Adrenal gland (tissue), 5 donors: ENCODE data around the gene AGAP6.
"Not testable (repeated sequence)": the region's sequence is repeated elsewhere in the genome, so short reads cannot be mapped to it uniquely, and the experiment has no call there.

Experiments used
- POLR2A ChIP-seq, 2 donors: fragments of 450-650 bp; IDR thresholded peaks; one replicate each; pipeline ENCODE4 v1.6.1; 2017; ENCODE audit warnings: antibody characterized with exemption in 2 of 2, mild to moderate bottlenecking in 2 of 2, moderate library complexity in 1 of 2
- TF ChIP-seq, protein P1 (sequence below), 6 experiments: fragments of 450-650 bp in 4 of 6; fragments of 200-600 bp in 2 of 6; sonication (generic) in 1 of 6; IDR thresholded peaks; 1 replicate in 5 of 6; 2 replicates in 1 of 6; pipeline versions ENCODE4 v1.5.1 to v1.8.0; 2016 to 2021; ENCODE audit warnings: antibody characterized with exemption in 6 of 6, mild to moderate bottlenecking in 2 of 6, moderate library complexity in 1 of 6
- donor health status: DM: no; HTN: no; CAD: no.

GRCh38 chr10:50024716-50025383 is 36.6 kb downstream of the AGAP6 start:
- TF ChIP-seq, protein P1, sequence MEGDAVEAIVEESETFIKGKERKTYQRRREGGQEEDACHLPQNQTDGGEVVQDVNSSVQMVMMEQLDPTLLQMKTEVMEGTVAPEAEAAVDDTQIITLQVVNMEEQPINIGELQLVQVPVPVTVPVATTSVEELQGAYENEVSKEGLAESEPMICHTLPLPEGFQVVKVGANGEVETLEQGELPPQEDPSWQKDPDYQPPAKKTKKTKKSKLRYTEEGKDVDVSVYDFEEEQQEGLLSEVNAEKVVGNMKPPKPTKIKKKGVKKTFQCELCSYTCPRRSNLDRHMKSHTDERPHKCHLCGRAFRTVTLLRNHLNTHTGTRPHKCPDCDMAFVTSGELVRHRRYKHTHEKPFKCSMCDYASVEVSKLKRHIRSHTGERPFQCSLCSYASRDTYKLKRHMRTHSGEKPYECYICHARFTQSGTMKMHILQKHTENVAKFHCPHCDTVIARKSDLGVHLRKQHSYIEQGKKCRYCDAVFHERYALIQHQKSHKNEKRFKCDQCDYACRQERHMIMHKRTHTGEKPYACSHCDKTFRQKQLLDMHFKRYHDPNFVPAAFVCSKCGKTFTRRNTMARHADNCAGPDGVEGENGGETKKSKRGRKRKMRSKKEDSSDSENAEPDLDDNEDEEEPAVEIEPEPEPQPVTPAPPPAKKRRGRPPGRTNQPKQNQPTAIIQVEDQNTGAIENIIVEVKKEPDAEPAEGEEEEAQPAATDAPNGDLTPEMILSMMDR (IDR thresholded peaks at IDR 0.05): not testable (repeated sequence)
- TF ChIP-seq POLR2A (IDR thresholded peaks at IDR 0.05): not testable (repeated sequence)
